ENCODE data around the gene SOSTDC1.
A peak's percentile ranks its signal among the peaks of the same experiment; 100 is the strongest.
"Not testable (repeated sequence)": the region's sequence is repeated elsewhere in the genome, so short reads cannot be mapped to it uniquely, and the experiment has no call there.

The SOSTDC1 gene

GRCh38 chr7:16460789-16461493 is 4.6 kb downstream of the SOSTDC1 start:
- DNase-seq, result peak; percentile 37

- not testable (repeated sequence) for DNase-seq
Observed at GRCh38 chr7:16456303-16456702, 9.2 kb downstream of the SOSTDC1 start.

- DNase-seq, result no peak
Observed at GRCh38 chr7:16455591-16455990, 9.9 kb downstream of the SOSTDC1 start.

- DNase-seq, result no peak
Observed at GRCh38 chr7:16450366-16450765, 15.2 kb downstream of the SOSTDC1 start.

- DNase-seq, result no peak
Observed at GRCh38 chr7:16447876-16448275, 17.7 kb downstream of the SOSTDC1 start.

GRCh38 chr7:16446508-16446907 is 19.0 kb downstream of the SOSTDC1 start:
- DNase-seq, result no peak

GRCh38 chr7:16443871-16444270 is 21.7 kb downstream of the SOSTDC1 start:
- DNase-seq, result not testable (repeated sequence)

- DNase-seq, result no peak
Observed at GRCh38 chr7:16438988-16439387, 26.6 kb downstream of the SOSTDC1 start.

- no peak for DNase-seq
Observed at GRCh38 chr7:16436306-16436705, 29.2 kb downstream of the SOSTDC1 start.

GRCh38 chr7:16433568-16434122 is 31.9 kb downstream of the SOSTDC1 start:
- no peak for DNase-seq

- DNase-seq, result no peak
Observed at GRCh38 chr7:16432425-16432731, 33.2 kb downstream of the SOSTDC1 start.

- DNase-seq, result peak; percentile 40
Observed at GRCh38 chr7:16431646-16432424, 33.7 kb downstream of the SOSTDC1 start.

- no peak for DNase-seq
Observed at GRCh38 chr7:16430133-16430532, 35.4 kb downstream of the SOSTDC1 start.

GRCh38 chr7:16428672-16429071 is 36.9 kb downstream of the SOSTDC1 start:
- DNase-seq, result peak; percentile 51

GRCh38 chr7:16428182-16428581 is 37.4 kb downstream of the SOSTDC1 start:
- DNase-seq, result no peak

- peak; percentile 60 for DNase-seq
Observed at GRCh38 chr7:16423761-16424160, 41.8 kb downstream of the SOSTDC1 start.

GRCh38 chr7:16422917-16423316 is 42.6 kb downstream of the SOSTDC1 start:
- DNase-seq, result no peak

- peak; percentile 68 for DNase-seq
Observed at GRCh38 chr7:16422103-16422435, 43.5 kb downstream of the SOSTDC1 start.

GRCh38 chr7:16421333-16422102 is 44.0 kb downstream of the SOSTDC1 start, which contains the start of gene CRPPA:
CRPPA (minus strand) TSS chr7:16421538; CDS start chr7:16421322, 216 bp downstream.
- DNase-seq, result peak; percentile 49

GRCh38 chr7:16420649-16421332 is 44.7 kb downstream of the SOSTDC1 start:
- peak; percentile 93 for DNase-seq

GRCh38 chr7:16420329-16420648 is 45.2 kb downstream of the SOSTDC1 start:
- no peak for DNase-seq

- no peak for DNase-seq
Observed at GRCh38 chr7:16419859-16420258, 45.7 kb downstream of the SOSTDC1 start.

- no peak for DNase-seq
Observed at GRCh38 chr7:16419126-16419525, 46.4 kb downstream of the SOSTDC1 start.
